Activated CD8-positive, alpha-beta memory T cell treated with anti-CD3 and anti-CD28 coated beads for 4 hours (primary cell): Measurements from ENCODE around the gene TMEM204.

Source experiments
- DNase-seq, 2 donors: peaks; one replicate each; pipeline ENCODE4 v3.0.0-alpha.2; 2020; ENCODE audit warnings: low read depth in 2 of 2

TMEM204 gene

DNA sequence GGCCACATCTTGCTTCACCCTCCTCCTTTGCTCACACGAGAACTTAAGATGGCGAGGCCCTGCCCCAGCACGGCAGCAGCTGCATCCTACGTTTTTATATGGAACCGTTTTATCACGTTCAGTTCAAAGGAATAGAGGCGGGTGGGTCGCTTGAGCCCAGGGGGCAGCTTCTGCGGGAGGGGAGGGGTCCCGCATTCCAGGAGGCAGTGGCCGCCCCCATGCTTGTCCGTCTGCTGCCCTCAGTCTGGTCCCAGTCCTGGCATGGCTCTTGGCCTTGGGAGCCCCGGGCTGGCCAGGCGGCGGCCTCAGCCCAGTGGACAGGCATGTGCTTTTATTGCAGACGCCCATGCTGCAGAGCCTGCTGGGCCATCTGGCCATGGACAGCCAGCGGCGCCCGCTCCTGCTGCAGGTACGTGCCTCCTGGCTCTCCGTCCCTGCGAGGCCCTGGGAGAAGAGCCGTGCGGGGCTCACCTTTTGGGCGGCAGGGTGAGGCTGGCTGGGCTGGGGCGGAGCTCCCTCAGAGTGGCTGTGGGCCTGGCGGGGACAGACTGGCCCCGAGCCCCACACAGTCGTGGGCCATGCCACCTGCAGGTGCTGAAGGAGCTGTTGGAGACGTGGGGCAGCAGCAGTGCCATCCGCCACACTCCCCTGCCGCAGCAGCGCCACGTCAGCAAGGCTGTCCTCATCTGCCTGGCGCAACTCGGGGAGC lies 33.6 kb upstream of the TMEM204 start:
- DNase-seq = no peak

DNA sequence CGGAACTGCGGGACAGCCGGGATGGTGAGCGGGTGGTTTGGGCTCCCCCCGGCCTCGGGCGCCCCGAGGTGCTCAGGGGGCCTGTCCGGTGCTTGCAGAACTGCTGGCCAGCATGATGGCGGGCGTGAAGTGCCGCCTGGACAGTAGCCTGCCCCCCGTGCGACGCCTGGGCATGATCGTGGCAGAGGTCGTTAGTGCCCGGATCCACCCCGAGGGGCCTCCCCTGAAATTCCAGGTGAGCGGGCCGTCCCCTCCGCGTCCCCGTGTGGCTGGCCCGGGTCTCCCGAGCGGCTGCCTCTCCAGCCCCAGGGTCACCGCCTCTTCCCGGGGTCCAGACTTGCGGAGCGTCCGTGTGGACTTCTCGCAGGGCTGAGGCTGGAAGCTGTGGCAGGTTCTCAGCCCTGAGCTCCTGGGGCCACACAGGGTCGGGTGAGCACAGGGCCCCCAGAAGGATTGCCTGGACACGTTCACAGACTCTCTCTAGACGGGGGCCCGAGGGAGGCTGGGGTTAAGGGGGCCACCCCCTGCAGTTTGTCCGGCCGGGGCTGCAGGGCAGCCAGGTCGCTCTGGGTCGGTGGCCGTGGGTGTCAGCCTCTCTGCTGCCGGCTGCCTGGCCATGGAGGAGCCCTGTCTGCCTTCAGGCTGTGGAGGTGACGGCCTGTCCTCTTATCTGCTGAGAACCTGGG lies 32.9 kb upstream of the TMEM204 start:
- no peak for DNase-seq

DNA sequence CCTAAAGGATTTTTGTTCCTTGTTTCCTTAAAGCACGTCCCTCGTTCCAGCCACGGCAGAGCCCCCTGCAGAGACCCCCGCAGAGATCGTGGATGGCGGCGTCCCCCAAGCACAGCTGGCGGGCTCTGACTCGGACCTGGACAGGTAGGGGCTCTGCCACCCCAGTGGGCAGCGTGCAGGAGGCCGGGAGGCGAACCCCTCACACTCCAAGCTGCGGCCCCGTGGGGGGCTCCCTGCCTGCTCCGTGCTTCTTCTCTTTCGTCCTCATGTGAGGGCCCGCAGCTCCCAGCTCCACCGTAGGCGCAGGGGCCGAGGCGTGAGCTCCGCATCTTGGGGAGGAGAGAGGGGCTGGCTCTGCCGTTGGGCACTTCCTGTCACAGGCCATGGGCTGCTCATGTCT lies 31.8 kb upstream of the TMEM204 start:
- DNase-seq = no peak

DNA sequence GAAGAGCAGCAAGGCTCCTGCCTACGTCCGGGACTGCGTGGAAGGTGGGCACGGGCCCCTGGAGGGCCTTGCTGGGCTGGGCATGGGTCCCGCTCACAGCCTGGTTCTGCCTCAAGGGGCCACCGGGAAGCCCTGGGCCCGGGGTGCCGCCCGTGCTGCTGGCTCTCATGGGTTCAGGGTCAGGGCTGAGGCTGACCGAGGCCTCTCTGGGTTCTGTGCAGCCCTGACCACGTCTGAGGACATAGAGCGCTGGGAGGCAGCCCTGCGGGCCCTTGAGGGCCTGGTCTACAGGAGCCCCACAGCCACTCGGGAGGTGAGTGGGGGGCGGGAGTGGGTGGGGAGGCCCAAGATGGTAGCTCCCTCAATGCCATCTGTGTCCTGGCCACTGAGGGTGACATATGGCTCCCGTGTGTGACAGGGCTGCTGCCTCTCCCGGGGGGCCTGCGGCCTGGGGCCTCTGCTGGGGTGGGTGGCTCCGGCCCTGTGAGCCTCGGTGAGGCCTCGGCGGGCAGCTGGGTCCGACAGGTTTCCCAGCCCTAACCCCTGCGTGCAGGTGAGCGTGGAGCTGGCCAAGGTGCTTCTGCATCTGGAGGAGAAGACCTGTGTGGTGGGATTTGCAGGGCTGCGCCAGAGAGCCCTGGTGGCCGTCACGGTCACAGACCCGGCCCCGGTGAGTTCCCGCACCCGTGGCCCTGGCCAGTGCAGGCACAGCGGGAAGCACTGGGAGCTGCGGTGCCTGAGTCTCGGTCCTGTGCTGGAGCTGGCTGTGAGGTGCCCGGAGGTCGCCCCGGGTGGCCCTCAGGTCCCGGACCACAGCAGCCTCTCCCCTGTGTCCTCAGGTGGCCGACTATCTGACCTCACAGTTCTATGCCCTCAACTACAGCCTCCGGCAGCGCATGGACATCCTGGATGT lies 31.1 kb upstream of the TMEM204 start:
- no peak for DNase-seq

DNA sequence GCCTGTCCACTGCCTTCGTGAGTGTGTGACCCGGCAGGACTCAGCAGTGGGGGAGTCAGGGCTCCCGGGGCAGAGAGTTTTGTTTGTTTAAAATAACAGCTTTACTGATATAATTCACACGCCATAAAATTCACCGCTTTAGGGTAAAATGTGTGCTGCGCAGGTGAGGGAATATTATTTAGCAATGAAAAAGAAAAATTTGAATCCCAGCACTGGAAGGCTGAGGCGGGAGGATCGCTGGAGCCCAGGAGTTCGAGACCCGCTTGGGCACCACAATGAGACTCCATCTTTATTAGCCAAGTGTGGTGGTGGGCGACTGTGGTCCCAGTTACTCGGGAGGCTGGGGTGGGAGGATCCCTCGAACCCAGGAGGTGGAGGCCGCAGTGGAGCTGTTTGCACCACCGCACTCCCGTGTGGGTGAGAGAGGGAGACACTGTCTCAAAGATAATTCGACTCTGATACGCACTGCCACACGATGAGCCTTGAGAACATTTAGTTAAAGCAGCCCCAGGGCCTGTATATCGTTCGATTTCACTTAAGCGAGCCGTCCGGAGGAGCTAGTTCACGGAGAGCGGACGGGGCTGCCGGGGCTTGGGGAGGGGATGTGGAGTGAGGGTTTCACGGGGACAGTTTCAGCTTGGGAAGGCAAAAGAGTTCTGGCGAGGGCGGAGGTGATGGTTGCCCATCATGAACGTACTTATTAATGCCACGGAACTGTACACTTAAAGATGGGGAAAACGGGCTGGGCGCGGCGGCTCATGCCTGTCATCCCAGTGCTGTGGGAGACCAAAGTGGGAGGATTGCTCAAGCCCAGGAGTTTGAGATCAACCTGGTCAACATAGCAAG lies 30.1 kb upstream of the TMEM204 start:
- no peak for DNase-seq

DNA sequence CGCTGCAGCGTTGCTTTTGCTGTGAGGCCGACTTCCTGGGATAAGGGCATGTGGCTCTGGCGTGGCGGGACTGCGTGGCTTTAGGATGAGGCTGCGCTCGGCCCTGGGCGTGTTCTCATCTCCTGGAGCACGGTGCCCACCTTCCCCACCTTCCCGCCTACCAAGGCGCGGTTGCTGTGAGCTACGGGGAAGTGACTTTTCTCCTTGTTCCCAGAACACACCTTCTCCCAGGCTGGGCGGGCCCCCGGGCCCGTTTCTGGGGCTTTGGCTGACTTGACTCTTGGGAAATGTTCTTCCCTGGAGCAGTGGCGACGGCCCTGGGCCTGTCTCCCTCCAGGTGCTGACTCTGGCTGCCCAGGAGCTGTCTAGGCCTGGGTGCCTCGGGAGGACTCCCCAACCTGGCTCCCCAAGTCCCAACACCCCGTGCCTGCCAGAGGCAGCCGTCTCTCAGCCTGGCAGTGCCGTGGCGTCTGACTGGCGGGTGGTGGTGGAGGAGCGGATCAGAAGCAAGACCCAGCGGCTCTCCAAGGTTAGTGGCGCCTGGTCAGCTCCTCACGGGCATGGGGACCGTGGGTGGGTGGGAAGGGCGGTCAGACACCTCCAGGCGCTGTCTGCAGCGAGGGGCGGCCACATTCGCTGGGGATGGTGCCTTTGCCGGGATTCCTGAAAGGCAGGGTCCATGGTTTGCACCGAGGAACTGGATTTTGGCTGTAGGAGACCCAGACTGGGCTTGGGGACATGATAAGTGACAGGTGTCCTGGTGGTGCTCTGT lies 28.2 kb upstream of the TMEM204 start:
- DNase-seq = no peak

DNA sequence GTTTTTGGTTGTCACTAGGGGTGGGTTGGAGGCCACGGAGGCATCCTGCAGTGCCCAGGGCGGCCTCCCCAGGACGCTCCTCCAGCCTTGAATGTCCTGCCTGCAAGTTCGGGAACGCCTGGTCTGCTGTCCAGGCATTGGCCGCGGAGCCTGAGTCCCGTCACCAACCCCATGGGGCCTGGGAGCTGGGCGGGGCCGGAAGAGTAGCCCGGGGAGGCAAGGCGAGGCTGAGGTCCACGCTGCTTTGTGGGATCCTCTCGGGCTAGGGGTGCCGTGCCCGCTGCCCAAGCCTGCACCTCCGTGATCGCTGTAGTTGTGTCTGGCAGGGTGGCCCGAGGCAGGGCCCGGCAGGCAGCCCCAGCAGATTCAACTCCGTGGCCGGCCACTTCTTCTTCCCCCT lies 27.6 kb upstream of the TMEM204 start:
- DNase-seq = no peak

DNA sequence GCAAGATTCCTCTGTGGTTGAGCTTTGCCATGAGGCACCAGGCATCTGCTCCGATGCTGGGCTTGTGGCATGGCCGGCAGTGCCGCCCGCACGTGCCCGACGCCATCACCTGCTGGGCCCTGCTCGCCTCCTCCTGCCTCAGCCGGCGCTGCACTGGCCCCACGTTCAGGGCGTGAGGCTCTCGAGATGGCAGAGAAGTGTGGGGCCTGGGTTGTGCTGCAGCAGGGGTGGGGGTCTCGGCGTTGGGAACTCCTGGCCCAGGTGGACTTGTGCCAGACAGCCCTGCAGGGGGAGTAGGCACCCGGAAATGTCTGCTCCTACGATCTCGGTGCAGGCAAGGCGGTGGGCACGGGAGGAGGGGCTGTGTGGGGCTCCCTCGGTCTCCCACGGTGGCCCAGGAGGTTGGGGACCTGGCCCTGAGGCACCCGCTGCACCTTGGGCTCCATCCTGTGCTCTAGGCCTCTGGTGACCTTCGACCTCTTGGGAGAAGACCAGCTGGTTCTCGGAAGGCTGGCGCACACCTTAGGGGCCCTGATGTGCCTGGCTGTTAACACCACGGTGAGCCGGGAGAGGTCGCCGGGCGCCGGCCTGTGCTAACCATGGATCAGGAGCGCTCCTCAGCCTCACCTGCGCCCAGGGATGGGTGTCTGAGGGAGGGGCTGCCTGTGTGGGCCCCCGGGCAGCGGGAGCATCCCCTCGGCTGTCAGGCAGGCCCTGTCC lies 26.8 kb upstream of the TMEM204 start:
- DNase-seq = no peak

DNA sequence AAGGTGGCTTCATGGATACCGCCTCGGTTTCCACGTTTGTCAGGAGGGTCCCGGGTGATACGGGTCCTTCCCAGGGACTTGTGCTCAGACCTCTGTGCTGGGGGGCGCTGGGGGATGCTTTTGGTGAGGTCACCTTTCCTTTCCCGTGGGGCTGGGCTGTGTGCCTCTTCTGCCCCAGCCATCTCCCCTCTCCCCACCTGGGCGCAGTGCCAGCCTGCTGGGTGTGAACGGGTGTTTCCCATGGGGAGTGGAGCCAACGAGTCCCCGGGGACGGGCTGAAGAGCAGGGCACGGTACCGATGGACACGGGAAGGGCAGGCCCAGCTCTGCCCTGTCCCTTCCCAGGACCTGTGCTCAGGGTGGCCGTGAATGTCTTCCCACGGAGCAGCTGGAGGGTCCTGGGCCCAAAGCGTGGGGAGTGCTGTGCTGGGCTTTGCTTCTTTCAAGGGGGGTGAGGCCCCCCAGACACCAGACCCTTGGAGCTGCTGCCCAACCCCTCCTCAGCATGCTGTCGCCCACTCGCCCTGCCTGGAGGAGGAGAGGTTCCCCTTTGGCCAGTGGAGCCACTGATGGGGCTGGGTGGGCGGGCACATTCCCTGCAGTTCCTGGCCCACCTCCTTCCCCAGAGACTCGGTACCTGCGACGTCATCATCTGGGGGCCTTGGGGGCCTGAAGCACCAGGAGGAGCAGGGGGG lies 24.8 kb upstream of the TMEM204 start:
- DNase-seq = no peak

DNA sequence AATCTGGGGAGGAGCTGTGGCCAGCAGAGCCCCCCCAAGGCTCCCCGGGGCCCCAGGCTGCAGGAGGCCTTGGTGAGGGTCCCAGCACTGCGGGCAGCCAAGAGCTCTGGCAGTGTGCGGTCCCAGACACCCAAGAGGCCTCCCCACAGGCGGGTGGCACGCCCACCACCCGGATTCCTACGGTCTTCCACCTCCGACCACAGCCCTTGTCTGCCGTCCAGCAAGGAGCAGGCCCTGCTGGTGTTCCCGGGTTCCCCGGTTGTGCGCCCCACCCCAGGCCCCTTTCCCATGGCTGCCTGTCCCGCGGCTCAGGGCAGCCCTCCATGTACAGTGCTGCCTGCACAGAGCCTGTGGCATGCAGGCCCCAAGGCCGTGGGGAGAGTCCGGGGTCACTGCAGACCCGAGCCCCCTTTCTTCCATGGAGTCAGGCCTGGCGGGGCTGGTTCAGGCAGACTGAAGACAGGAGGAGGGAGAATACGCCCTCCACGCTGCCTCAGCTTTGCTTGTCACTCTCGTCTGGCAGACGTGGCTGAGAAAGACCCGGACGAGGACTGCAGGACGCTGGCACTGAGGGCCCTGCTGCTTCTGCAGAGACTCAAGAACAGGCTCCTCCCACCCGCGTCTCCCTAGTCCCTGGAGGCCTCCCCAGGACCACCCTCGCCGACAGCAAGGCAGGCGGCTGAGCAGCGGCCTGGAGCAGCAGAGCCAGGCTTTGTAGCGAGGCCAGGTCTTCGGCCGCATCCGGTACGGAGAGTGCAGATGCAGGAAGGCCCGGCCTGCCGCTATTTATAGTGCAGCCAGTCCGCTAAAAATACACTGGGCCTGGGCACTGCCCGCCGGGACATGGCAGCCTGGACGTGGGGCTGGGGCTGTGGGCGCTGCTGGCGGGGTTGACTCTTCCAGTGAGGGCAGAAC lies 23.9 kb upstream of the TMEM204 start:
- DNase-seq = no peak

DNA sequence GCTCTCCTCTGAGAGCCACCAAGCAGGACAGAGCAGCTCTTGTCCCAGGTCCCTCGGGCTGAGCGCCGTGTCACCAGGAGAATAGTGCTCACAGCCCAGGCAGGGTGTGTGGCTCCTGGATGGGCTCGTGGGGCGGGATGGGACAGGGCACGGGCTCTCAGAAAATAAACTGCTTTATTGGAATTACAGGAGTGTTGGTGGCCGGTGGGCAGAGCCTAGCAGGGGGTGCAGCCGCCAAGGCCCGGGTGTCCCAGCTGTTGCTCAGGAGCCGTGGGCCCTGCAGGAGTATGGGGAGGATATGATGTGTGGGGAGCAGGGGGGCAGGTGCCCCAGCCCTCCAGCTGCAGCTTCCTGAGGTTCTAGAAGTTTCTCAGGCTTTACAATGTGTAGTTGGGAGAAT lies 23.2 kb upstream of the TMEM204 start:
- DNase-seq = no peak

DNA sequence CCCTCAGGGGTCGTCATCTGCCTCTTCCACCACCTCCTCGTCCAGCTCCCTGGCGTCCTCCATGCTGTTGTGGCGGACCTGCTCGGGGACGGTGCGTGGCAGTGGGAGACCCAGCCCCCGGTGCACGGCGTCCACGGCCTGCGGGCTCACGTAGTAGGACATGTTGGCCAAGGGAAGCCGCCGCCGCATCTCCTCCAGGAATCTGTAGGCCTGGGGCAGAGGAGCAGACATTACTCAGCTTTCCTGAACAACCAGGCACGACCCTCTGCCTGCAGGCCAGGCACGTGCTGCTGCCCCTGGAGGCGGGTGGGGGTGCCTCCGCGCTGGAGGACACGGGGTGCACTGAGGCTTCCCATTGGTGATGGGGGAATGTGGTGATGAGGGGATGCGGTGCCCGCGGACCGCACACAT lies 22.5 kb upstream of the TMEM204 start:
- DNase-seq = no peak

DNA sequence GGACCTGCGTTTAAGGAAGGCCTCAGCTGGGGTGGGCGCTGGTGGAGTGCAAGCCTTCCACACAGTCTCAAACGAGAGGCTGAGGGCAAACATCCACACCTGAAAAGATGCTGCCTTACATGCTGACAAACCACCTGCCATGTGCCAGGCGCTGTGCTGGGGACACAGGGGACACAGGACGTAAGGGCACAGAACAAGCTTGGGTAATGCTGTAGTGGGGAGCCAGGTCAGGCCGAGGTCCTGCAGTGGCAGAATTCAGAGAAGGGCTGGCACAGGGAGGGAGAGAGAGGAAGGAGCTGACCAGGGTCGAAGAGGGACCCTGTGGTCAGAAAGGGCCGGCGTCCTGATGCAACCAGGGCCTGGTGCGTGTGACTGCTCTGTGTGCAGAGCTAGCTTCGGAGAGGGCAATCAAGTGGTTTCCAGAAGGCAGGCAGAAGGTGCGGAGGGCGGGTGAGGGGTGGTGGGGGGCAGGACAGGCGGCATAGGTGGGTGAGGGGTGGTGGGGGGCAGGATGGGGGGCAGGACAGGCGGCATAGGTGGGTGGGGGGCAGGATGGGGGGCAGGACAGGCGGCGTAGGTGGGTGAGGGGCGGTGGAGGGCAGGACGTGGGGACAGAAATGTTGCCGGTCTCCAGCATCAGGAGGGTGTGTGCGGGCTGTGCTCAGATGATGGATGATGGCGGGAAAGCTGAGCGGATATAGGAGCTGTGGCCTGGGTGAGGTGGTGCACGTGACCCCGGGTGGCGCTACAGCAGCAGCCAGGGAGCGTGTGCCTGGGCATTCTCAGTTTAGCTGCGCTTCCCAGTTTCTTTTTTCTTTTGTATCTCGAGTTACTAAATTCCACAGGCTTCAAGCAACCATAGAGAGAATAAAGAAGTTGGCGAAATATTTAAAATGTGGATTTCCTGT lies 21.6 kb upstream of the TMEM204 start:
- DNase-seq = no peak

DNA sequence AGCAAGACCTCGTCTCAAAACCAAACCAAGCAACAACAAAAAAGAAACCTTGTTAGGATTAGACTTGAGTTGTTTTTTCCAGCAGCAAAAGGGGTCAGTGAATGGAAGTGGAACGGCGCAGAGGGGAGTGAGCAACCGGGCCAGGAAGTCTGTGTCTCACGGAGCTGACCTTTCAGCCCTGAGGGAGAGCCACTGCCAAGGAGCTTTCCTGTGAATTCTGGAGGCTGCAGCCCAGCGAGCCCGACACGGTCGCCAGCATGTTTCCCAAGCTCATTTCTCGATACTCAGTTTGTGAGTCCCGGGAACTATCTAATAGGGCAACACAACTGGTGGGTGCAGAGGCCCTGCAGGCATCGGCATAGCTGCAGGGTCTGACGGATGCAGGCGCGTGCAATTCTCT lies 20.7 kb upstream of the TMEM204 start:
- no peak for DNase-seq

DNA sequence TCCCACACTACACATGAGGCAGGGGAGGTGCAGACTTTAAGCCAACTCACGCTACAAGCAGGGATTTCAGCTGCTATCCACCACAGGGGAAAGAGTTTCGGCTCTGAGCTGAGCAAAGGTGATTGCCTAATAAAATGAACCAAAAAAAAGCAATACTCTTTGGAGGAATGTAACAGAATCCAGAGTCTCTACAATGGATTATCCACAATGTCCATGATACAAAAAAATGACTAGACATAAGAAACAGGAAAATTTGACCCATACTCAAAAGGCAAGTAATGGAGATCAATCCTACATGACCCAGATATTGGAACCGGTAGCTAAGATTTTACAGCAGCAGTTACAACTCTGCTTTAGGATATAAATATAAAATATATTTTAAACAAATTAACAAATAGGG lies 19.0 kb upstream of the TMEM204 start:
- DNase-seq = no peak

DNA sequence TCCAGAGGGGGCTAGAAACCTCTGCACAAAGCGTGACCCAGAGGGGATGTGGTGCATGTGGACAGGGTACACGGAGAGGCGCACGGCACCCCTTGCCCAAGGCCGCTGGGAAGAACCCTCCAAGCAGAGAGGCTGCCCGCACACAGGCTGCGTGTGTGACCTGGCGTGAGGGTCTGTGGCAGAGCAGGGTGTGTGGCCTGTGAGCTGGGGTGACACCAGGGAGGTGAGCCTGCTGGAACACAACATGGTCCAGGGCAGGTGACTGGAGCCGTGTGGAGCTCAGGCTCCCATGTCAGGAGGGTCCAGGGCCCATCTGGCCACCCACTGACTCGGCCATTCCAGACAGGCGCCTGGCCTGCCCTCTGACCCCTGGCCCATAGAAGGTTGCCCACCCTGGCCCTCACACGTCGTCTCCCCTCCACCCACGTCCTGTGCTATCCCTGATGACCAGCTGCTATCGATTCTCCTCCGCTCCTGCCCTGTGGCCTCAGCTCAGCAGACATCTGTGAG lies 14.8 kb upstream of the TMEM204 start:
- no peak for DNase-seq

DNA sequence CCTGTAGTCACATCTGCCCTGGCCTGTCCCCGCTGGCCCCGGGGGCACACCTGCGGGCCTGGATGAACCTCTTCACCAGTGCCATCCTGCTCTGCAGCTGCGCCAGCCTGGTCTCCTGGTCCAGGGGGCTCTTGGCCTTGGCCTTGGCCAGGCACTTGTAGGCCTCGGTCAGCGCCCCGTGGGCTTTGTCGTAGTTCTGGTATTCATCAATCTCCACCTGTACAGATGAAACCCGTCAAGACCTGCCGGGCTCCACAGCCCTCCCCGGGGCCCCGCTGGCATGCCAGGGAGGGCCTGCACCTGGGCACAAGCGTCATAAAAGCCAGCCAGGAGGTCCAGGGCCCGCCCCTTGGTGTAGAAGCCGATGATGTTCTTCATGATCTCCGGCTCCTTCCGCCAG lies 13.6 kb upstream of the TMEM204 start:
- DNase-seq = no peak
